Prostate gland (tissue), 2 donors: ENCODE data around the gene CHRNA4. TPM values are rescaled to one million over a fixed set of nuclear protein-coding genes. Genes with fewer than 3 reads are reported as not detected.

Experiments
- DNase-seq: peaks from one replicate; pipeline ENCODE4 v3.0.0-alpha.2; 2019; ENCODE audit warnings: low spot score
- H3K27ac ChIP-seq, 2 donors: fragments of 200-600 bp; sonication (generic); 2 replicates each; pipeline ENCODE4 v1.5.1; 2017 to 2019
- H3K27me3 ChIP-seq: fragments of 200-600 bp; sonication (generic); replicated peaks from 2 replicates; pipeline ENCODE4 v1.5.1; 2019; ENCODE audit not compliant: insufficient read depth
- H3K36me3 ChIP-seq, 2 donors: fragments of 200-600 bp; sonication (generic); 1 replicate in 1 of 2; 2 replicates in 1 of 2; pipeline versions ENCODE4 v1.5.1 to v1.8.1; 2017 to 2019
- H3K4me1 ChIP-seq: fragments of 200-600 bp; sonication (generic); replicated peaks from 2 replicates; pipeline ENCODE4 v1.5.1; 2019
- H3K4me3 ChIP-seq, 2 donors: fragments of 200-600 bp; sonication (generic); 2 replicates each; pipeline ENCODE4 v1.5.1; 2017 to 2019
- H3K9me3 ChIP-seq: fragments of 200-600 bp; sonication (generic); 2 replicates; pipeline ENCODE4 v1.5.1; 2017
- CTCF ChIP-seq, 4 experiments: fragments of 200-600 bp in 2 of 4; fragments of 450-650 bp in 2 of 4; sonication (generic) in 2 of 4; IDR thresholded peaks; 1 replicate in 3 of 4; 2 replicates in 1 of 4; pipeline ENCODE4 v1.5.1; 2016 to 2019; ENCODE audit warnings: antibody characterized with exemption in 4 of 4, mild to moderate bottlenecking in 2 of 4, moderate library complexity in 2 of 4
- POLR2A ChIP-seq: fragments of 450-650 bp; IDR thresholded peaks from one replicate; pipeline ENCODE4 v1.6.1; 2016; ENCODE audit warnings: antibody characterized with exemption, mild to moderate bottlenecking
- POLR2AphosphoS5 ChIP-seq: sonication (generic); formaldehyde crosslinking; IDR thresholded peaks from one replicate; pipeline ENCODE4 v1.6.1; 2017; ENCODE audit warnings: antibody characterized with exemption
- WGBS: methylation state at CpG from one replicate; pipeline ENCODE4 v1.1.5; 2018; 5-methylcytosine and 5-hydroxymethylcytosine counted together
- intact Hi-C: fragments of 100-400 bp; cut with DNase I; formaldehyde crosslinking; loops from one replicate; pipeline ENCODE4 v1.14.2; 2022
- total RNA-seq, 2 donors: library from RNA; depleted of rRNA; stranded (reverse); fragments of >200 nt; gene quantifications; one replicate each; pipeline ENCODE4 v1.1.0, GENCODE V29; 2016

Gene CHRNA4
- total RNA-seq, 2 donors from 2014 or later, result 7.2 TPM; not detected in 1

DNA sequence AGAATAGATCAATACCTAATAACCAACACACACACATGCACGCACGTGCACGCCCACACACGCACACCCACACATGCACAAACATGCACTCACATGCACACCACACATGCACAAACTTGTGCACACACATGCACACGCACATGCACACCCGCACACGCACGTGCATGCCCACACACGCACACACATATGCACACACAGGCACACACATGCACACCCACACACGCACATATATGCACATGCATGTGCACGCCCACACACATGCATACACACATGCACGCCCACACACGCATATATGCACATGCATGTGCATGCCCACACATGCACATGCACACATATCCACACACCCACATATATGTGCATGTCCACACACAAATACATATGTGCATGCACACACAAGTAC is 26.2 kb upstream of the CHRNA4 start:
- WGBS, result 95% methylated on average over 13 of the region's 13 CpGs

GRCh38 chr20:63386491-63386890 is 25.3 kb upstream of the CHRNA4 start:
- peaks cover 3% of the 10 kb centered on the region for H3K27me3 ChIP-seq
- no peak for DNase-seq
- no peaks in the 10 kb centered on the region for H3K9me3 ChIP-seq
- TF ChIP-seq POLR2AphosphoS5 (no peak), POLR2A (no peak), CTCF (IDR thresholded peaks at IDR 0.05) (no peak)
- H3K4me3 ChIP-seq, result no peak overlapping the region
- H3K36me3 ChIP-seq, result no peaks in the 10 kb centered on the region
- no peak overlapping the region for H3K27ac ChIP-seq
- intact Hi-C loops, result no loop called here
- WGBS, result 91% methylated on average over 18 of the region's 18 CpGs
- H3K4me1 ChIP-seq, result no peaks in the 10 kb centered on the region

More for the DNA sequence above, 26.2 kb upstream of the CHRNA4 start:
- H3K4me1 ChIP-seq, result no peaks in the 10 kb centered on the region
- no peak overlapping the region for H3K27ac ChIP-seq
- intact Hi-C loops, result no loop called here
- no peaks in the 10 kb centered on the region for H3K36me3 ChIP-seq
- H3K4me3 ChIP-seq, result no peak overlapping the region
- H3K9me3 ChIP-seq, result no peaks in the 10 kb centered on the region
- TF ChIP-seq CTCF (IDR thresholded peaks at IDR 0.05), result no peak
- no peak for TF ChIP-seq POLR2AphosphoS5
- TF ChIP-seq POLR2A, result no peak
- peaks cover 3% of the 10 kb centered on the region for H3K27me3 ChIP-seq
- no peak for DNase-seq

- Histone ChIP-seq H3K27ac (no peak overlapping the region), H3K36me3 (no peaks in the 10 kb centered on the region), H3K4me1 (no peaks in the 10 kb centered on the region), H3K27me3 (peaks cover 3% of the 10 kb centered on the region), H3K9me3 (no peaks in the 10 kb centered on the region), H3K4me3 (no peak overlapping the region)
- TF ChIP-seq POLR2A (no peak), CTCF (IDR thresholded peaks at IDR 0.05) (no peak), POLR2AphosphoS5 (no peak)
- no peak for DNase-seq
- intact Hi-C loops, result no loop called here
- 92% methylated on average over 6 of the region's 6 CpGs for WGBS
Measured at GRCh38 chr20:63385819-63386218, 24.7 kb upstream of the CHRNA4 start.

DNA sequence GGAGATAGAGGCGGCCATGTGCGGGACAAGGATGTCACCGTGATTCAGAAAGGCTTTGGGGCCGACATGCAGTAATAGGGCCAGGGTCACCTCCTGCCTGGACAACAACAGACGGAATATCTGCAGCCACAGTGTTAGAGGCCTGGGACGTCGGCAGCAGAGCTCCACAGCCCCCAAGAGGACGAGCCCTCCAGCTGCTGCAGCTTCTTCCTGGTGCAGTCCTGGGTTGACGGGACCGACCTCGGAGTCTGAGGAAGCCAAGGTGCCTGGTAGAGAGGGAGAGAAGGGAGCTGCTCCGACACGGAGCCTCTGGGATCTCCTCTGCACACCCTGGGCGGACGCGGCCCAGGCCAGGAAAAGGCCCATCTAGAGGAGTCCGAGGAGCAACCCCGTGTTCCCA is 23.2 kb upstream of the CHRNA4 start:
- intact Hi-C loops, result no loop called here
- no peak overlapping the region for H3K4me3 ChIP-seq
- no peak overlapping the region for H3K27ac ChIP-seq
- H3K4me1 ChIP-seq, result no peaks in the 10 kb centered on the region
- no peaks in the 10 kb centered on the region for H3K9me3 ChIP-seq
- H3K27me3 ChIP-seq, result peaks cover 3% of the 10 kb centered on the region
- H3K36me3 ChIP-seq, result no peaks in the 10 kb centered on the region
- WGBS, result 78% methylated on average over 18 of the region's 18 CpGs
- no peak for DNase-seq
- no peak for TF ChIP-seq CTCF (IDR thresholded peaks at IDR 0.05)
- no peak for TF ChIP-seq POLR2A

- H3K36me3 ChIP-seq, result no peaks in the 10 kb centered on the region
- H3K9me3 ChIP-seq, result no peaks in the 10 kb centered on the region
- no peak overlapping the region for H3K27ac ChIP-seq
- 58% methylated on average over 11 of the region's 11 CpGs for WGBS
- peaks cover 7% of the 10 kb centered on the region for H3K27me3 ChIP-seq
- intact Hi-C loops, result no loop called here
- H3K4me3 ChIP-seq, result no peak overlapping the region
- DNase-seq, result no peak
- no peaks in the 10 kb centered on the region for H3K4me1 ChIP-seq
- TF ChIP-seq POLR2A (no peak), POLR2AphosphoS5 (no peak), CTCF (IDR thresholded peaks at IDR 0.05) (no peak)
Measured at GRCh38 chr20:63383556-63383955, 22.4 kb upstream of the CHRNA4 start.
